Ecto neural progenitor cell (in vitro differentiated cells): ENCODE data around the gene LSM12.
"Not testable (repeated sequence)": the region's sequence is repeated elsewhere in the genome, so short reads cannot be mapped to it uniquely, and the experiment has no call there.

Source experiments
- DNase-seq: peaks from one replicate; pipeline ENCODE4 v3.0.0-alpha.2; 2018; ENCODE audit warnings: low spot score

The LSM12 gene

GRCh38 chr17:44044071-44044470, 22.4 kb downstream of the LSM12 start:
- no peak for DNase-seq

- no peak for DNase-seq
These were observed 23.2 kb downstream of the LSM12 start for GRCh38 chr17:44043272-44043696.

- DNase-seq, result no peak
These were observed 26.4 kb downstream of the LSM12 start for GRCh38 chr17:44039829-44040635.

GRCh38 chr17:44038604-44039011, 27.9 kb downstream of the LSM12 start:
- DNase-seq, result no peak

GRCh38 chr17:44037471-44037870, 29.0 kb downstream of the LSM12 start:
- DNase-seq, result no peak

- DNase-seq, result not testable (repeated sequence)
These were observed 31.8 kb downstream of the LSM12 start for GRCh38 chr17:44034688-44035087.

- DNase-seq, result no peak
These were observed 32.5 kb downstream of the LSM12 start for GRCh38 chr17:44033861-44034408.

GRCh38 chr17:44030482-44030881, 36.0 kb downstream of the LSM12 start:
- no peak for DNase-seq

- no peak for DNase-seq
These were observed 36.7 kb downstream of the LSM12 start for GRCh38 chr17:44029736-44030135.

- no peak for DNase-seq
These were observed 41.6 kb downstream of the LSM12 start for GRCh38 chr17:44024853-44025252.

GRCh38 chr17:44024271-44024663, 42.2 kb downstream of the LSM12 start:
- DNase-seq, result no peak

GRCh38 chr17:44023545-44024270, 42.8 kb downstream of the LSM12 start:
- no peak for DNase-seq

- DNase-seq, result no peak
These were observed 44.2 kb downstream of the LSM12 start for GRCh38 chr17:44022246-44022645.

GRCh38 chr17:44021227-44021626, 45.2 kb downstream of the LSM12 start:
- DNase-seq, result not testable (repeated sequence)

- DNase-seq, result peak; percentile 94
These were observed 51.9 kb downstream of the LSM12 start, which contains the start of gene TMEM101 for GRCh38 chr17:44014437-44015172. TSS of gene TMEM101 (minus strand) at chr17:44014963. CDS start at chr17:44014952, 11 bp downstream.

GRCh38 chr17:44014133-44014436, 52.4 kb downstream of the LSM12 start:
- DNase-seq, result no peak

GRCh38 chr17:44012874-44013273, 53.6 kb downstream of the LSM12 start:
- DNase-seq, result no peak

- DNase-seq, result no peak
These were observed 54.1 kb downstream of the LSM12 start for GRCh38 chr17:44012391-44012790.

- DNase-seq, result no peak
These were observed 54.6 kb downstream of the LSM12 start for GRCh38 chr17:44011876-44012275.

- no peak for DNase-seq
These were observed 55.4 kb downstream of the LSM12 start for GRCh38 chr17:44010966-44011647.

GRCh38 chr17:44008205-44008909, 58.1 kb downstream of the LSM12 start:
- DNase-seq, result no peak
